Raji (cell line): ENCODE data around the gene DBI.

Source experiments
- POLR2A ChIP-seq: IDR thresholded peaks from 2 replicates; pipeline ENCODE4 v1.6.1; 2011; ENCODE audit warnings: low read depth, low read length, control low read depth; ENCODE audit not compliant: insufficient read depth

Gene DBI

GRCh38 chr2:119350311-119350998, 16.3 kb upstream of the DBI start:
- no peak for TF ChIP-seq POLR2A

- TF ChIP-seq POLR2A = 0 out of 2 replicates have a peak, but pooled peaks have one; percentile 39
These were observed 14.4 kb upstream of the DBI start for GRCh38 chr2:119352357-119352756.

GRCh38 chr2:119354860-119355259, 11.9 kb upstream of the DBI start:
- TF ChIP-seq POLR2A = no peak

- no peak for TF ChIP-seq POLR2A
These were observed 7.0 kb upstream of the DBI start for GRCh38 chr2:119359774-119360173.

- no peak for TF ChIP-seq POLR2A
These were observed 6.3 kb upstream of the DBI start for GRCh38 chr2:119360423-119360966.

- TF ChIP-seq POLR2A = no peak
These were observed 2.0 kb upstream of the DBI start for GRCh38 chr2:119364798-119365197.

- TF ChIP-seq POLR2A = no peak
These were observed 1.3 kb upstream of the DBI start for GRCh38 chr2:119365436-119365835.

GRCh38 chr2:119366161-119366648, 572 bp upstream of the DBI start:
- TF ChIP-seq POLR2A = no peak

GRCh38 chr2:119367472-119368099, 809 bp downstream of the DBI start:
- no peak; the same call in 1 of the 2 replicates for TF ChIP-seq POLR2A

GRCh38 chr2:119369845-119370244, 3.1 kb downstream of the DBI start:
- no peak for TF ChIP-seq POLR2A

GRCh38 chr2:119371111-119371510, 4.3 kb downstream of the DBI start:
- no peak for TF ChIP-seq POLR2A

GRCh38 chr2:119372778-119373568, 6.2 kb downstream of the DBI start:
- no peak for TF ChIP-seq POLR2A

- TF ChIP-seq POLR2A = no peak
These were observed 10.0 kb downstream of the DBI start for GRCh38 chr2:119376810-119377209.

GRCh38 chr2:119377294-119377992, 10.7 kb downstream of the DBI start:
- TF ChIP-seq POLR2A = no peak

GRCh38 chr2:119377993-119378345, 11.2 kb downstream of the DBI start:
- TF ChIP-seq POLR2A = no peak
